ENCODE data around the gene ZNF268.

The ZNF268 gene

DNA sequence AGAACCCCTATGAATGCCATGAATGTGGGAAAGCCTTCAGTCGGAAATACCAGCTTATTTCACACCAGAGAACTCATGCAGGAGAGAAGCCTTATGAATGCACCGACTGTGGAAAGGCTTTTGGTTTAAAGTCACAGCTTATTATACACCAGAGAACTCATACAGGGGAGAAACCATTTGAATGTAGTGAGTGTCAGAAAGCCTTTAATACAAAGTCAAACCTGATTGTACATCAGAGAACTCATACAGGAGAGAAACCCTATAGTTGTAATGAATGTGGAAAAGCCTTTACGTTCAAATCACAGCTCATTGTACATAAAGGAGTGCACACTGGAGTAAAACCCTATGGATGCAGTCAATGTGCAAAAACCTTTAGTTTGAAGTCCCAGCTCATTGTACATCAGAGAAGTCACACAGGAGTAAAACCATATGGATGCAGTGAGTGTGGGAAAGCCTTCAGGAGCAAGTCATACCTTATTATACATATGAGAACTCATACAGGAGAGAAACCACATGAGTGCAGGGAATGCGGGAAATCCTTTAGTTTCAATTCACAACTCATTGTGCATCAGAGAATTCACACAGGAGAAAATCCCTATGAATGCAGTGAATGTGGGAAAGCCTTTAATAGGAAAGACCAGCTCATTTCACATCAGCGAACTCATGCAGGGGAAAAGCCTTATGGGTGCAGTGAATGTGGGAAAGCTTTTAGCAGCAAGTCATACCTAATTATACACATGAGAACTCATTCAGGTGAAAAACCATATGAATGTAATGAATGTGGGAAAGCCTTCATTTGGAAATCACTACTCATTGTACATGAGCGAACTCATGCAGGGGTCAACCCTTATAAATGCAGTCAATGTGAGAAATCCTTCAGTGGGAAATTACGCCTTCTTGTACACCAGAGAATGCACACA lies 22.3 kb downstream of the ZNF268 start:
- DNase-seq, result no peak
- H3K4me3 Mint-ChIP-seq, result no peak overlapping the region
- H3K27ac Mint-ChIP-seq, result peak overlapping the region; percentile 45
- TF ChIP-seq CTCF (IDR thresholded peaks at IDR 0.05), result no peak
- peaks cover 95% of the 10 kb centered on the region for H3K9me3 Mint-ChIP-seq
- peaks cover 9% of the 10 kb centered on the region for H3K27me3 Mint-ChIP-seq (ENCODE audit: low read depth, poor library complexity)
- peaks cover 87% of the 10 kb centered on the region for H3K36me3 Mint-ChIP-seq (ENCODE audit: low read depth)
- H3K4me1 Mint-ChIP-seq, result no peaks in the 10 kb centered on the region

DNA sequence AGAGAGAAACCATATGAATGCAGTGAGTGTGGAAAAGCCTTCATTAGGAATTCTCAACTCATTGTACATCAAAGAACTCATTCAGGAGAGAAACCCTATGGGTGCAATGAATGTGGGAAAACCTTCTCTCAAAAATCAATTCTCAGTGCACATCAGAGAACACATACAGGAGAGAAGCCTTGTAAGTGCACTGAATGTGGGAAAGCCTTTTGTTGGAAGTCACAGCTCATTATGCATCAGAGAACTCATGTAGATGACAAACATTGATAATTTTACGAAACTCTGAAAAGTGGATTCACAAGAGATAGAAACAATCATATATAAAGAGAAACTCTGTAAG lies 22.9 kb downstream of the ZNF268 start:
- no peak for DNase-seq
- H3K4me1 Mint-ChIP-seq, result no peaks in the 10 kb centered on the region
- no peak overlapping the region for H3K4me3 Mint-ChIP-seq
- TF ChIP-seq CTCF (IDR thresholded peaks at IDR 0.05), result no peak
- peaks cover 84% of the 10 kb centered on the region for H3K36me3 Mint-ChIP-seq (ENCODE audit: low read depth)
- peaks cover 98% of the 10 kb centered on the region for H3K9me3 Mint-ChIP-seq
- peaks cover 9% of the 10 kb centered on the region for H3K27me3 Mint-ChIP-seq (ENCODE audit: low read depth, poor library complexity)
- H3K27ac Mint-ChIP-seq, result no peak overlapping the region

DNA sequence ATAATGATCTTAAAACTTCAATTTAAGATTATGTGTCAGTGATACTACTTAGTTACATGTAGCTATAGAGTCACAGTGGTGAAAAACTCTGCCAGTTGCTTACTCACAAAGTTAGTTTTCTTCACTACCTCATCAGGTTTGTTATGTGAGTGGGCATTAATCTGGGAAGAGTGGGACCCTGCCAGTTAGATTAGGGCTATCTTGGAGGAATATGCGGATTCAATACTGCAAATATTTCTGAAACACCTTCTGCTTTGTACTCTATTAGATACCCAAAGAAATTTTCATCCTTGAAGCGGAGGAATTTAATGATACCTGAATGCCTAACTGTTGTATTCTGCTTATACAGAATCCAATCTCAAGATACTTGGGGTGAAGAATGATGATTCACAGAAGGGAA lies 25.1 kb downstream of the ZNF268 start:
- TF ChIP-seq CTCF (IDR thresholded peaks at IDR 0.05), result no peak
- no peaks in the 10 kb centered on the region for H3K4me1 Mint-ChIP-seq
- H3K36me3 Mint-ChIP-seq (ENCODE audit: low read depth), result peaks cover 63% of the 10 kb centered on the region
- peaks cover 9% of the 10 kb centered on the region for H3K27me3 Mint-ChIP-seq (ENCODE audit: low read depth, poor library complexity)
- DNase-seq, result no peak
- H3K9me3 Mint-ChIP-seq, result peaks cover 99% of the 10 kb centered on the region
- no peak overlapping the region for H3K27ac Mint-ChIP-seq
- H3K4me3 Mint-ChIP-seq, result no peak overlapping the region

- Mint-ChIP-seq H3K36me3 (ENCODE audit: low read depth) (peaks cover 8% of the 10 kb centered on the region), H3K4me1 (no peaks in the 10 kb centered on the region), H3K4me3 (no peak overlapping the region), H3K27me3 (ENCODE audit: low read depth, poor library complexity) (no peaks in the 10 kb centered on the region), H3K9me3 (peaks cover 93% of the 10 kb centered on the region), H3K27ac (no peak overlapping the region)
- DNase-seq, result no peak
- no peak for TF ChIP-seq CTCF (IDR thresholded peaks at IDR 0.05)
Measured at GRCh38 chr12:133215724-133216123, 34.4 kb downstream of the ZNF268 start.

DNA sequence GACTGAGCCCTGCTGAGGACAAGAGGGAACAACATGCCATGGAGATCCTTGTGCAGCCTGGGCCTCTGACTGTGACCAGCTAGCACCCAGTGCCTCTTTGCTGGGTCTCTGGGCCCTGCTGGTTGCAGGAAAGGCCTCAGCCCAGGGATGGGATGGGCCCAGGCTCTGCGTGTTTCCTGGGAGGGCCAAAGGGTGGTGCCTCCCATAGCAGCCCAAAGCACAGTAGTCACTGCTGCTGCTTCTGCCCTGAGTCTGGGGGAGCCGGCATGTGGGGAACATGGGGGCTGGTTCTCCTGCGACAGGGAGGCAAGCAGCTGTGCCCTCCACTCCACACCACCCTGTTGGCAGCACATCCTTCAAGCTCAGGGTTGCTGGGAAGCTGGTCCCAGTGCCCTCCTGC lies 35.9 kb downstream of the ZNF268 start:
- Mint-ChIP-seq H3K27me3 (ENCODE audit: low read depth, poor library complexity) (no peaks in the 10 kb centered on the region), H3K4me3 (no peak overlapping the region), H3K4me1 (no peaks in the 10 kb centered on the region), H3K27ac (no peak overlapping the region), H3K36me3 (ENCODE audit: low read depth) (peaks cover 8% of the 10 kb centered on the region), H3K9me3 (peaks cover 92% of the 10 kb centered on the region)
- no peak for TF ChIP-seq CTCF (IDR thresholded peaks at IDR 0.05)
- no peak for DNase-seq

- no peak overlapping the region for H3K4me3 Mint-ChIP-seq
- no peak for TF ChIP-seq CTCF (IDR thresholded peaks at IDR 0.05)
Measured at GRCh38 chr12:133220521-133220920, 39.2 kb downstream of the ZNF268 start.

More at GRCh38 chr12:133220521-133220920, 39.2 kb downstream of the ZNF268 start:
- DNase-seq, result no peak
- Mint-ChIP-seq H3K36me3 (ENCODE audit: low read depth) (peaks cover 8% of the 10 kb centered on the region), H3K4me1 (no peaks in the 10 kb centered on the region), H3K27me3 (ENCODE audit: low read depth, poor library complexity) (no peaks in the 10 kb centered on the region), H3K27ac (no peak overlapping the region), H3K9me3 (peaks cover 91% of the 10 kb centered on the region)
